ENCODE data around the gene ADAP1. TPM values are rescaled to one million over a fixed set of nuclear protein-coding genes. Genes with fewer than 3 reads are reported as not detected.

ADAP1 gene
- total RNA-seq, 2 donors from 2014 or later = 24.5 to 24.6 TPM

- no peak for TF ChIP-seq CTCF (IDR thresholded peaks at IDR 0.05)
- H3K9me3 ChIP-seq = no peaks in the 10 kb centered on the region
- no peak for ATAC-seq (ENCODE audit: insufficient number of reproducible peaks, low FRiP score, low read depth)
- no peaks in the 10 kb centered on the region for H3K27me3 ChIP-seq (replicated peaks; ENCODE audit: insufficient read depth)
- no peak overlapping the region for H3K27ac ChIP-seq
- H3K4me3 ChIP-seq = no peak overlapping the region
- DNase-seq (ENCODE audit: low spot score) = no peak
- H3K4me1 ChIP-seq (ENCODE audit: control insufficient read depth in 1 of 2, low read depth in 2 of 2) = peaks cover 3 to 14% of the 10 kb centered on the region in 2 donors
- no peaks in the 10 kb centered on the region for H3K36me3 ChIP-seq
Observed at GRCh38 chr7:920351-921070, 34.0 kb downstream of the ADAP1 start.

GRCh38 chr7:919924-920341 lies 34.5 kb downstream of the ADAP1 start:
- H3K9me3 ChIP-seq = no peaks in the 10 kb centered on the region
- DNase-seq (ENCODE audit: low spot score) = no peak
- H3K36me3 ChIP-seq = no peaks in the 10 kb centered on the region
- no peak for ATAC-seq (ENCODE audit: insufficient number of reproducible peaks, low FRiP score, low read depth)
- H3K4me1 ChIP-seq (ENCODE audit: control insufficient read depth in 1 of 2, low read depth in 2 of 2) = peaks cover 2 to 13% of the 10 kb centered on the region in 2 donors
- no peaks in the 10 kb centered on the region for H3K27me3 ChIP-seq (replicated peaks; ENCODE audit: insufficient read depth)
- TF ChIP-seq CTCF (IDR thresholded peaks at IDR 0.05) = no peak
- H3K27ac ChIP-seq = no peak overlapping the region
- H3K4me3 ChIP-seq = no peak overlapping the region

- Histone ChIP-seq H3K27me3 (replicated peaks; ENCODE audit: insufficient read depth) (no peaks in the 10 kb centered on the region), H3K4me3 (no peak overlapping the region), H3K27ac (no peak overlapping the region), H3K9me3 (no peaks in the 10 kb centered on the region), H3K4me1 (ENCODE audit: control insufficient read depth in 1 of 2, low read depth in 2 of 2) (peaks cover 0 to 7% of the 10 kb centered on the region in 2 donors), H3K36me3 (no peaks in the 10 kb centered on the region)
- no peak for TF ChIP-seq CTCF (IDR thresholded peaks at IDR 0.05)
- no peak for DNase-seq (ENCODE audit: low spot score)
- no peak for ATAC-seq (ENCODE audit: insufficient number of reproducible peaks, low FRiP score, low read depth)
Observed at GRCh38 chr7:919114-919442, 35.4 kb downstream of the ADAP1 start.

- H3K27ac ChIP-seq = no peak overlapping the region
- ATAC-seq (ENCODE audit: insufficient number of reproducible peaks, low FRiP score, low read depth) = no peak
Observed at GRCh38 chr7:918441-919113, 35.9 kb downstream of the ADAP1 start.

GRCh38 chr7:918118-918425 lies 36.4 kb downstream of the ADAP1 start:
- Histone ChIP-seq H3K4me1 (ENCODE audit: control insufficient read depth in 1 of 2, low read depth in 2 of 2) (peaks cover 0 to 2% of the 10 kb centered on the region in 2 donors), H3K9me3 (no peaks in the 10 kb centered on the region), H3K27ac (no peak overlapping the region), H3K36me3 (no peaks in the 10 kb centered on the region), H3K4me3 (no peak overlapping the region), H3K27me3 (replicated peaks; ENCODE audit: insufficient read depth) (no peaks in the 10 kb centered on the region)
- ATAC-seq (ENCODE audit: insufficient number of reproducible peaks, low FRiP score, low read depth) (no peak), DNase-seq (ENCODE audit: low spot score) (no peak)
- TF ChIP-seq CTCF (IDR thresholded peaks at IDR 0.05) = no peak

More at GRCh38 chr7:918441-919113, 35.9 kb downstream of the ADAP1 start:
- DNase-seq (ENCODE audit: low spot score) = no peak
- no peak for TF ChIP-seq CTCF (IDR thresholded peaks at IDR 0.05)
- H3K4me3 ChIP-seq = no peak overlapping the region
- no peaks in the 10 kb centered on the region for H3K36me3 ChIP-seq
- no peaks in the 10 kb centered on the region for H3K27me3 ChIP-seq (replicated peaks; ENCODE audit: insufficient read depth)
- H3K9me3 ChIP-seq = no peaks in the 10 kb centered on the region
- peaks cover 0 to 7% of the 10 kb centered on the region in 2 donors for H3K4me1 ChIP-seq (ENCODE audit: control insufficient read depth in 1 of 2, low read depth in 2 of 2)

Data from thoracic aorta (tissue), 2 donors.